Trophoblast cell (in vitro differentiated cells and primary cell): Measurements from ENCODE around the gene TYK2.

ENCODE experiments used
- DNase-seq, 2 donors: peaks; one replicate each; pipeline ENCODE4 v3.0.0-alpha.2; 2016
- H2AFZ ChIP-seq: 2 replicates; pipeline ENCODE4 v1.6.1; 2013; ENCODE audit warnings: low read length, moderate library complexity, mild to moderate bottlenecking; ENCODE audit not compliant: insufficient read depth, poor library complexity
- H2AK5ac ChIP-seq: 2 replicates; pipeline ENCODE4 v1.6.1; 2013; ENCODE audit warnings: mild to moderate bottlenecking, low read length
- H2BK120ac ChIP-seq: 2 replicates; pipeline ENCODE4 v1.6.1; 2013; ENCODE audit warnings: low read length, mild to moderate bottlenecking, moderate library complexity; ENCODE audit not compliant: insufficient read depth, poor library complexity
- H2BK12ac ChIP-seq: 2 replicates; pipeline ENCODE4 v1.6.1; 2013; ENCODE audit warnings: mild to moderate bottlenecking, low read length, moderate library complexity
- H2BK5ac ChIP-seq: 2 replicates; pipeline ENCODE4 v1.6.1; 2013; ENCODE audit warnings: low read length, low read depth, moderate library complexity, mild to moderate bottlenecking; ENCODE audit not compliant: poor library complexity
- H3K14ac ChIP-seq: 2 replicates; pipeline ENCODE4 v1.6.1; 2013; ENCODE audit warnings: mild to moderate bottlenecking, low read length
- H3K18ac ChIP-seq: 2 replicates; pipeline ENCODE4 v1.6.1; 2013; ENCODE audit warnings: mild to moderate bottlenecking, low read length
- H3K23ac ChIP-seq: 2 replicates; pipeline ENCODE4 v1.6.1; 2013; ENCODE audit warnings: low read length
- H3K27ac ChIP-seq: 2 replicates; pipeline ENCODE4 v1.5.1; 2013; ENCODE audit warnings: low read depth, mild to moderate bottlenecking, inconsistent platforms, low read length, moderate library complexity
- H3K27me3 ChIP-seq: 2 replicates; pipeline ENCODE4 v1.6.1; 2013; ENCODE audit warnings: inconsistent platforms, mild to moderate bottlenecking, low read length, moderate library complexity; ENCODE audit not compliant: insufficient read depth
- H3K36me3 ChIP-seq, 2 experiments: 1 replicate in 1 of 2; 2 replicates in 1 of 2; pipeline ENCODE4 v1.6.1; 2013; ENCODE audit warnings: low read length in 2 of 2, mild to moderate bottlenecking in 2 of 2, moderate library complexity in 1 of 2; ENCODE audit not compliant: insufficient read depth in 2 of 2, control insufficient read depth in 1 of 2
- H3K4ac ChIP-seq: 2 replicates; pipeline ENCODE4 v1.6.1; 2013; ENCODE audit warnings: low read depth, mild to moderate bottlenecking, low read length, moderate library complexity
- H3K4me1 ChIP-seq, 2 experiments: 1 replicate in 1 of 2; 2 replicates in 1 of 2; pipeline ENCODE4 v1.6.1; 2013; ENCODE audit warnings: low read length in 2 of 2, mild to moderate bottlenecking in 2 of 2, moderate library complexity in 1 of 2; ENCODE audit not compliant: insufficient read depth in 2 of 2, control insufficient read depth in 1 of 2
- H3K4me2 ChIP-seq: 2 replicates; pipeline ENCODE4 v1.6.1; 2013; ENCODE audit warnings: inconsistent platforms, mild to moderate bottlenecking, low read length, moderate library complexity
- H3K4me3 ChIP-seq: 2 replicates; pipeline ENCODE4 v1.5.1; 2013; ENCODE audit warnings: mild to moderate bottlenecking, low read depth, low read length, inconsistent platforms
- H3K79me1 ChIP-seq: one replicate; pipeline ENCODE4 v1.6.1; 2013; ENCODE audit warnings: low read length
- H3K79me2 ChIP-seq: 2 replicates; pipeline ENCODE4 v1.6.1; 2013; ENCODE audit warnings: low read length, mild to moderate bottlenecking; ENCODE audit not compliant: control insufficient read depth, insufficient read depth, poor library complexity
- H3K9ac ChIP-seq: 2 replicates; pipeline ENCODE4 v1.6.1; 2013; ENCODE audit warnings: mild to moderate bottlenecking, low read length
- H3K9me3 ChIP-seq: 2 replicates; pipeline ENCODE4 v1.6.1; 2013; ENCODE audit warnings: low read depth, mild to moderate bottlenecking, control low read depth, inconsistent platforms, low read length; ENCODE audit not compliant: insufficient read depth
- H4K12ac ChIP-seq: 2 replicates; pipeline ENCODE4 v1.6.1; 2013; ENCODE audit warnings: low read depth, mild to moderate bottlenecking, low read length, moderate library complexity
- H4K8ac ChIP-seq: 2 replicates; pipeline ENCODE4 v1.6.1; 2013; ENCODE audit warnings: low read depth, mild to moderate bottlenecking, low read length, moderate library complexity
- H4K91ac ChIP-seq: one replicate; pipeline ENCODE4 v1.6.1; 2013; ENCODE audit warnings: low read depth, mild to moderate bottlenecking, low read length, moderate library complexity
- WGBS: extraction: QIAGEN DNeasy Blood & Tissue Kit; methylation state at CpG from one replicate; pipeline ENCODE4 v1.1.7; 2013; ENCODE audit warnings: missing lambda C conversion rate; ENCODE audit not compliant: insufficient read length, insufficient coverage; ENCODE audit errors: extremely low coverage; 5-methylcytosine and 5-hydroxymethylcytosine counted together

The TYK2 gene

DNA sequence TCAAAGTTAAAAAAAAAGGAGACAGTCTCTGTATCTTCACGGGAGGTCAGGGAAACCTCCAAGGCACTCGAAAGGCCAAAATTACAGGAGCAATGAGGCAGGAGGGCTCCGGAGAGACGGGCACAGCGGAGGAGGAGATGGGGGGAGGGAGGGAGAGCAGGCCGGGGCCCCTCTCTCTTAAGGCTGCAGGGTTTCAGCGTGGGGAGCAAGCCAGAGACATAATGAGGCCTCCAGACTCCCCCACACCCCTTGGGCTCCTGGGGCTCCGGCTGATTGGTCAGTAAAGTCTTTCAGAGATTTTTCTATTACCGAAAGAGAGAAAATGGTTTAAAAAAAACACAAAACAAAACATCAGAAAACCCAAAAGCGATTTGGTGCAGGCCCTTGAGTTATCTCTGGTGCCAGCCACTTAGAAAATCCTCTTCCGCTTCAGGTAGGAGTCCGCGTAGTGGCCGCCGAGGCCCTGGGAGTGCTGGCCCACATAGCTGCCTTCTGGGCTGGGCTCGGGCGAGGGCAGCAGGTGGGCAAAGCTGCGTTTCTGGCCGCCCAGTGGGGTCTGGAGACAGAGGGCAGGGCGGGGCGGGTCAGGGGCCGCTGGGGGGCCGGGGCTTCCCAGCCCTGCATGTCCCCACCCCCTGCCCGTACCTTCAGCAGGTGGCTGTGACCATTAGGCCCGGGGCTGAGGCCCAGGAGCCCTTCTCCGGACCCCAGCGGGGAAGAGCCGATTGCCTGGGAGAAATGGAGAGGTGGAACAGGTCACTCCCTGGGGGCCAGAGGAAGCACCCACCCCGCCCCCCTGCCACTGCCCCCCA lies 63.1 kb downstream of the TYK2 start:
- no peak overlapping the region for H4K91ac ChIP-seq
- H3K14ac ChIP-seq: no peak overlapping the region
- no peak overlapping the region for H4K12ac ChIP-seq
- H2BK12ac ChIP-seq: no peak overlapping the region
- no peaks in the 10 kb centered on the region for H3K9me3 ChIP-seq
- no peak overlapping the region for H3K4ac ChIP-seq
- no CpG with 5 or more reads among the region's 29 CpGs for WGBS
- H3K36me3 ChIP-seq: peaks cover 48 to 53% of the 10 kb centered on the region in 2 experiments
- H3K4me1 ChIP-seq: peaks cover 0 to 3% of the 10 kb centered on the region in 2 experiments
- no peak for DNase-seq
- H3K27ac ChIP-seq: no peak overlapping the region
- H3K18ac ChIP-seq: no peak overlapping the region
- H3K79me2 ChIP-seq: peaks cover 6% of the 10 kb centered on the region
- H3K27me3 ChIP-seq: no peaks in the 10 kb centered on the region
- no peak overlapping the region for H2BK5ac ChIP-seq
- no peak overlapping the region for H2AFZ ChIP-seq
- no peak overlapping the region for H3K4me2 ChIP-seq
- H3K4me3 ChIP-seq: no peak overlapping the region
- H3K79me1 ChIP-seq: peaks cover 6% of the 10 kb centered on the region
- no peak overlapping the region for H2AK5ac ChIP-seq
- H3K23ac ChIP-seq: no peak overlapping the region
- H2BK120ac ChIP-seq: no peak overlapping the region
- H4K8ac ChIP-seq: no peak overlapping the region
- no peak overlapping the region for H3K9ac ChIP-seq

DNA sequence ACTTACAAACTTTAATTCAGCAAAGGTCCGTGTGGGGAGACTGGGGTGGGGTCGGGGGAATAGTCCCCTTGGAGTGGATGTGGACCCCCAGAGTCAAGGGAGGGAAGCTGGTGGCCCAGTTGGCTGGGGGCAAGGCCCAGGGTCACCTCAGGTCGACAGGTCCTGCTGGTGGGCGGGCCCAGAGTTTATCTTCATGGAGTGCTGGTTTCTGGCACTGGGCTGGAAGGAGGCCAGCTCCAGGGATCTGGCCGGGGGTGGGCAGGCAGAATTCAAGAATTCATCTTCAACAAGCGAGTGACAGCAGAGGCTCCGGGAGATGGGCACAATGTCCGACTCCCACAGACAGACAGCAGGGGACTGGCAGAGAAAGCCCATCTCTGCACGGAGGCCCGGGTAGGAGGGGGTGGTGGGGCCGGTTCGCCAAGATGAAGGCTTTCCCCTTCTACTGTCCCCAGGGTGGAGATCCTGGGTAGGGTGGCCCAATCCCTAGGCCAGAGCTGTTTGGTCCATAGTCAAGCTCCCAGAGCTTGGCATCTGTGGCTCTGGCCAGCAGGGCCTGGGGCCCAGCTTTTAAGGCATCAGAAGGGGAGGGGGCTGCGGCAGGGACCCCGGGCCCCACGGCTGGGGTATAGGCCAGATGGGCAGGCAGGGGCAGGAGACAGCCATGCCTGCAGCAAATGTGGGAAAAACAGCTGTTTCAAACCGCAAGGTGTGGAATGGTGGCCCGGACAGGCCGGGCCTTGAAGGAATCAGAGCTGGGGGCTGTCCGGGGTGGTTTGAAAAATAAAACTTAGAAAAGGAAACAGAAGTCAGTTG lies 63.9 kb downstream of the TYK2 start:
- Histone ChIP-seq H3K79me2 (peaks cover 6% of the 10 kb centered on the region), H2BK5ac (no peak overlapping the region), H2AK5ac (no peak overlapping the region), H3K36me3 (peaks cover 40 to 46% of the 10 kb centered on the region in 2 experiments), H3K23ac (no peak overlapping the region), H3K4me2 (peak overlapping the region; percentile 28), H3K9me3 (no peaks in the 10 kb centered on the region), H3K4ac (no peak overlapping the region), H3K4me3 (no peak overlapping the region), H2BK120ac (no peak overlapping the region), H4K91ac (no peak overlapping the region), H3K4me1 (peaks cover 0 to 3% of the 10 kb centered on the region in 2 experiments), H4K8ac (peak overlapping the region; percentile 92), H4K12ac (no peak overlapping the region), H3K9ac (no peak overlapping the region), H2AFZ (no peak overlapping the region), H3K27me3 (no peaks in the 10 kb centered on the region), H3K18ac (no peak overlapping the region), H3K79me1 (peaks cover 6% of the 10 kb centered on the region), H3K14ac (no peak overlapping the region), H2BK12ac (no peak overlapping the region), H3K27ac (no peak overlapping the region)
- no peak for DNase-seq
- WGBS: no CpG with 5 or more reads among the region's 19 CpGs

DNA sequence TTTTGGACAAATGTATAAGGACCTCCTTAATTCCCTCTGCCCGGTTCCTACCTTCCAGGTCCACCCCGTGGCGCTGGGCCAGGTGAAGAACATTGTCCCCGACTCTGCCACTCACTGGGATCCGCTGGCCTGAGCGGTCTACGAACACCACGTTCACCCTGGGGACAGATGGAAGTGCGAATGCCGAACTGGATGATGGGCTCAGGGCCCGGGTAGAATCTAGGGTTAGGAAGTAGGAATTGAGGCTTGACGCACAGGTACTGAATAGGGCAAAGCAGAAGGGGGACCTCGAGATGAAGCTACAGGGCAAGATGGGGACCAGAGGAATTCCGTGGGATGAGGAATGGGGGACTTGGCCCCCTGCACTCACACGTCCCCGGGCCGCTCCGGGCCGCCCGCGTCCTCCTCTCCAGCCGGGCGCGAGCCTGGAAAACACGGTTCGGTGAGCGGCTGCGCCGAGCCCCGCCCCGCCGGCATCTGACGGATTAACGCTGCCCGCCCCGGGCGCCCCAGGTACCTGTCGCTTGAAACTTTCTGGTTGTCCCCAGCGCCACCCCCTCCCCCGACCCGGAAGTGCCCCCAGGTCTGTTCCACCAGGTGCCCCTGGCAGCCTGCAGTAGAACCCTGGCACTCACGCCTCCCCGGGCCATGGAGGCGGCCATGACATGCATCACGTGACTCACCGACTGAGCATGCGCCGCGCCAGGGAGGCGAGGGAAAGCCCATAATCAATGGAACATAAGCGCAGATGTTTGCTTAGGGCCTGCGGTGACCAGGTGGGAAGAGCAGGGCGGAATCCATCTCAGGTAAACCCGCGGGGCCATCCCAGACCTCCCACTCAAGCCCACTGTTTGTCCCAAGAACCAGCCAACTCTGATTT lies 64.8 kb downstream of the TYK2 start, which contains the start of gene FDX2:
TSS of gene FDX2 (minus strand) at position 681 of the 880 bp plus-strand sequence. CDS start at position 662, 19 bp downstream.
- Histone ChIP-seq H3K79me2 (peaks cover 6% of the 10 kb centered on the region), H2BK120ac (peak within 1 kb of the TSS; percentile 74), H2AFZ (peak within 1 kb of the TSS; percentile 97), H3K4ac (peak within 1 kb of the TSS; percentile 64), H3K36me3 (peaks cover 35 to 38% of the 10 kb centered on the region in 2 experiments), H4K8ac (peak within 1 kb of the TSS; percentile 92), H4K91ac (peak within 1 kb of the TSS; percentile 55), H3K18ac (peak within 1 kb of the TSS; percentile 75), H3K27me3 (no peaks in the 10 kb centered on the region), H4K12ac (peak within 1 kb of the TSS; percentile 95), H2AK5ac (peak within 1 kb of the TSS; percentile 81), H3K9me3 (no peaks in the 10 kb centered on the region), H3K4me2 (peak within 1 kb of the TSS; percentile 77), H2BK5ac (peak within 1 kb of the TSS; percentile 46), H3K9ac (peak within 1 kb of the TSS; percentile 50), H3K27ac (no peak within 1 kb of the TSS), H3K4me1 (peaks cover 0 to 3% of the 10 kb centered on the region in 2 experiments), H3K23ac (no peak within 1 kb of the TSS), H3K79me1 (peaks cover 6% of the 10 kb centered on the region), H3K4me3 (peak within 1 kb of the TSS; percentile 78), H2BK12ac (peak within 1 kb of the TSS; percentile 45), H3K14ac (peak within 1 kb of the TSS; percentile 90)
- no CpG with 5 or more reads among the region's 55 CpGs for WGBS
- DNase-seq: peak; percentile 85 to 93

DNA sequence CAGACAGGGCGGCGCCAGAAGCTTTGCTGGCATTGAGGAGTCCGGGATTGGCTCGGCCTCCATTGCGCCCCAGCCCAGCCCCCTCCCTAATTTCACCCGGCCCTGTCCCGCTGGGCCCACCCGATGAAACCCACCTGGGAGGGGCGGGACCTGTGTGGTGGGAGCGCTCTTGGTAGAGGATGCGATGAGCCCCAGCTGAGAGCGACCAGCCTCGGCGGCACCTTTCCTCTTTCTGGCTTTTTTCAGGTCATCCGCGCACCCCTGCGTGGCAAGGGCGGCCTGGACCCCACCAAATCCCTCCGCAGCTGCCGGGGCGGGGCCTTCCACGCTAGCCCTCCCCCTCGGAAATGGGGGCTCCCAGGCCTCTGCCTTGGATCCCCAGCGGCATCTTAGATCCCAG lies 70.9 kb downstream of the TYK2 start, which contains the start of gene ZGLP1:
TSS of gene ZGLP1 (minus strand) at position 393 of the 400 bp plus-strand sequence.
- Histone ChIP-seq H3K27ac (no peak within 1 kb of the TSS), H3K23ac (no peak within 1 kb of the TSS), H4K91ac (no peak within 1 kb of the TSS), H3K4me2 (no peak within 1 kb of the TSS), H3K9ac (no peak within 1 kb of the TSS), H2AK5ac (no peak within 1 kb of the TSS), H4K8ac (no peak within 1 kb of the TSS), H2AFZ (no peak within 1 kb of the TSS), H3K4me1 (no peaks in the 10 kb centered on the region), H3K4me3 (no peak within 1 kb of the TSS), H2BK120ac (no peak within 1 kb of the TSS), H3K9me3 (peaks cover 4% of the 10 kb centered on the region), H3K79me2 (no peaks in the 10 kb centered on the region), H2BK12ac (no peak within 1 kb of the TSS), H3K36me3 (peaks cover 15 to 18% of the 10 kb centered on the region in 2 experiments), H3K14ac (no peak within 1 kb of the TSS), H4K12ac (peak within 1 kb of the TSS; percentile 12), H3K4ac (no peak within 1 kb of the TSS), H3K27me3 (no peaks in the 10 kb centered on the region), H3K18ac (no peak within 1 kb of the TSS), H2BK5ac (no peak within 1 kb of the TSS), H3K79me1 (no peaks in the 10 kb centered on the region)
- WGBS: no CpG with 5 or more reads among the region's 24 CpGs
- no peak for DNase-seq
